ENCODE measurements around the gene CYBA. TPM values are rescaled to one million over a fixed set of nuclear protein-coding genes. Genes with fewer than 3 reads are reported as not detected.

Gene CYBA
- total and polyA plus RNA-seq, 2 of the 13 experiments (the other 11 are each of a cell fraction or from before 2014, with no cell fraction given): 196 to 250 TPM

DNA sequence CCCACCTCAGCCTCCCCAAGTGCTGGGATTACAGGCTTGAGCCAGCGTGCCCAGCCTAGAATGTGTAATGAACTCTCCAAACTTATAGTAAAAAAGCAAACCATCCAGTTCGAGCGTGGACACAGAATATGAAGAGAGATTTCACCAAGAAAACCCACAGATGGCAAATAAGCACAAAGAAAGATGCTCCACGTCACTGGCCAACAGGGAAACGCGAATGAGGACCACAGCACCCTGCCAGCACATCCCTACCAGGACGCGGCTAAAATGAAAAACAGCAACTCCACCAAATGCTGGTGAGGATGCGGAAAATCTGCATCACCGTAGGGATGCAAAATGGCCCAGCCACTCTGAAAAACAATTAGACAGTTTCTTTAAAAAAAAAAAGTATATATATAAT lies 10.6 kb upstream of the CYBA start:
- Histone ChIP-seq H3K27me3 (ENCODE audit: control insufficient read depth in 1 of 2, insufficient read depth in 2 of 2, low read length in 2 of 2) (no peaks in the 10 kb centered on the region), H3K4me1 (ENCODE audit: insufficient read depth, low read length) (peaks cover 44% of the 10 kb centered on the region), H3K4me2 (ENCODE audit: low read depth, low read length) (peak overlapping the region; percentile 82), H3K36me3 (replicated peaks in 1 of 2; ENCODE audit: control insufficient read depth in 1 of 2, insufficient read depth in 2 of 2, low read length in 2 of 2) (peaks cover 7 to 34% of the 10 kb centered on the region in 2 experiments), H3K79me2 (ENCODE audit: insufficient read depth, low read length) (peaks cover 83% of the 10 kb centered on the region), H4K20me1 (ENCODE audit: insufficient read depth, low read length) (peaks cover 41% of the 10 kb centered on the region), H3K4me3 (replicated peaks in 1 of 3; ENCODE audit: insufficient read depth in 1 of 3, low read depth in 2 of 3, low read length in 3 of 3) (peak overlapping the region in 2 of 3 experiments; percentile 81 to 91; a peak in 4 of 6 replicates), H2AFZ (ENCODE audit: low read length) (no peak overlapping the region), H3K9ac (ENCODE audit: insufficient read depth, low read depth, low read length) (peak overlapping the region; percentile 57; the same call in 1 of the 2 replicates), H3K27ac (ENCODE audit: extremely low read length, insufficient read depth, low read length) (no peak overlapping the region), H3K9me3 (ENCODE audit: low read length) (no peaks in the 10 kb centered on the region)
- ATAC-seq (no peak), DNase-seq (ENCODE audit: low spot score) (no peak), FAIRE-seq (no peak)
- 70% methylated on average over 10 of the region's 10 CpGs for WGBS (ENCODE audit: low lambda C conversion rate)
- TF ChIP-seq ZNF790 (CRISPR knock-in tag; IDR thresholded peaks at IDR 0.05; ENCODE audit: borderline replicate concordance) (no peak), ZBTB38 (CRISPR knock-in tag; IDR thresholded peaks at IDR 0.05) (peak; percentile 63)
- TF ChIP-seq, protein P1, sequence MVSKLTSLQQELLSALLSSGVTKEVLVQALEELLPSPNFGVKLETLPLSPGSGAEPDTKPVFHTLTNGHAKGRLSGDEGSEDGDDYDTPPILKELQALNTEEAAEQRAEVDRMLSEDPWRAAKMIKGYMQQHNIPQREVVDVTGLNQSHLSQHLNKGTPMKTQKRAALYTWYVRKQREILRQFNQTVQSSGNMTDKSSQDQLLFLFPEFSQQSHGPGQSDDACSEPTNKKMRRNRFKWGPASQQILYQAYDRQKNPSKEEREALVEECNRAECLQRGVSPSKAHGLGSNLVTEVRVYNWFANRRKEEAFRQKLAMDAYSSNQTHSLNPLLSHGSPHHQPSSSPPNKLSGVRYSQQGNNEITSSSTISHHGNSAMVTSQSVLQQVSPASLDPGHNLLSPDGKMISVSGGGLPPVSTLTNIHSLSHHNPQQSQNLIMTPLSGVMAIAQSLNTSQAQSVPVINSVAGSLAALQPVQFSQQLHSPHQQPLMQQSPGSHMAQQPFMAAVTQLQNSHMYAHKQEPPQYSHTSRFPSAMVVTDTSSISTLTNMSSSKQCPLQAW (CRISPR knock-in tag; IDR thresholded peaks at IDR 0.05): 0 out of 2 replicates have a peak, but pooled peaks have one; percentile 18
- intact Hi-C loops (cut with micrococcal nuclease; ENCODE audit: unreplicated experiment) (no loop called here), in situ Hi-C loops (cut with HindIII; ENCODE audit: extremely low pct_ligation_motif_present, low pct_unique_long_range_greater_than_20kb) (no loop called here)
- CTCF ChIA-PET (ENCODE audit: low intra/inter-chr PET ratio, low total read pairs): no interaction called here
- no TSS peak for BruUV-seq (replicated peaks)
- POLR2A ChIA-PET: interaction anchor here (0.9 kb wide), 1 partner anchor 11 kb away, joined by 3 read pairs; the partner anchor contains the start of gene CYBA

DNA sequence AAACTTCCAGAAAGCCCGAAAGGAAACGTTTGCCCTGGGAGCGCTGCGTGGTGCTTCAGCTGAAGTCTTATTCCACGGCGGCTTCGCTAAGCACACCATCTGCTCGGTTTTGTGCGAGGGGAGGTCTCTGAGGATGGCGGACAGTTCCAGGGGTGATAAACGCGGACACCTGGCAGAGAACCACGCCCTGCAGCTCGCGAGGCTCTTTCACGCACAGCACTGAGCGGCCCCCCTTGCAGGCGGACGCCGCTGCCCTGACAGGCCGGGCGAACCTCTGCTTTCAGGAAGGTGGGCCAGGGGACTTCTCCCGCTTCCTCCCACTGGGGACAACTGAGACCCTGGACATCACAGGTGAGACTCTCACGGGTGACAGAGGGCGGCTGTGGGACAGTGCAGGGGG lies 8.3 kb upstream of the CYBA start:
- Histone ChIP-seq H3K4me1 (ENCODE audit: insufficient read depth, low read length) (peaks cover 30% of the 10 kb centered on the region), H4K20me1 (ENCODE audit: insufficient read depth, low read length) (peaks cover 41% of the 10 kb centered on the region), H3K4me2 (ENCODE audit: low read depth, low read length) (peak overlapping the region; percentile 13; the same call in 1 of the 2 replicates), H3K27me3 (ENCODE audit: control insufficient read depth in 1 of 2, insufficient read depth in 2 of 2, low read length in 2 of 2) (no peaks in the 10 kb centered on the region), H3K9me3 (ENCODE audit: low read length) (no peaks in the 10 kb centered on the region), H3K27ac (ENCODE audit: extremely low read length, insufficient read depth, low read length) (peak overlapping the region; percentile 5), H2AFZ (ENCODE audit: low read length) (no peak overlapping the region), H3K4me3 (replicated peaks in 1 of 3; ENCODE audit: insufficient read depth in 1 of 3, low read depth in 2 of 3, low read length in 3 of 3) (no peak overlapping the region), H3K79me2 (ENCODE audit: insufficient read depth, low read length) (peaks cover 68% of the 10 kb centered on the region), H3K9ac (ENCODE audit: insufficient read depth, low read depth, low read length) (no peak overlapping the region; the same call in 1 of the 2 replicates), H3K36me3 (replicated peaks in 1 of 2; ENCODE audit: control insufficient read depth in 1 of 2, insufficient read depth in 2 of 2, low read length in 2 of 2) (peaks cover 13 to 47% of the 10 kb centered on the region in 2 experiments)
- in situ Hi-C loops (cut with HindIII; ENCODE audit: extremely low pct_ligation_motif_present, low pct_unique_long_range_greater_than_20kb) (no loop called here), intact Hi-C loops (cut with micrococcal nuclease; ENCODE audit: unreplicated experiment) (no loop called here)
- BruUV-seq (replicated peaks): no TSS peak
- DNase-seq (ENCODE audit: low spot score) (no peak), ATAC-seq (no peak), FAIRE-seq (no peak)
- 95% methylated on average over 25 of the region's 25 CpGs for WGBS (ENCODE audit: low lambda C conversion rate)
- ChIA-PET POLR2A (interaction anchor here (1.4 kb wide), 1 partner anchor 9 kb away, joined by 4 read pairs; no protein-coding TSS in a partner anchor), CTCF (ENCODE audit: low intra/inter-chr PET ratio, low total read pairs) (no interaction called here)
- TF ChIP-seq HNRNPLL (IDR thresholded peaks at IDR 0.05; ENCODE audit: low read depth, low read length, poor library complexity, severe bottlenecking): peak; percentile 20
- TF ChIP-seq, protein P2, sequence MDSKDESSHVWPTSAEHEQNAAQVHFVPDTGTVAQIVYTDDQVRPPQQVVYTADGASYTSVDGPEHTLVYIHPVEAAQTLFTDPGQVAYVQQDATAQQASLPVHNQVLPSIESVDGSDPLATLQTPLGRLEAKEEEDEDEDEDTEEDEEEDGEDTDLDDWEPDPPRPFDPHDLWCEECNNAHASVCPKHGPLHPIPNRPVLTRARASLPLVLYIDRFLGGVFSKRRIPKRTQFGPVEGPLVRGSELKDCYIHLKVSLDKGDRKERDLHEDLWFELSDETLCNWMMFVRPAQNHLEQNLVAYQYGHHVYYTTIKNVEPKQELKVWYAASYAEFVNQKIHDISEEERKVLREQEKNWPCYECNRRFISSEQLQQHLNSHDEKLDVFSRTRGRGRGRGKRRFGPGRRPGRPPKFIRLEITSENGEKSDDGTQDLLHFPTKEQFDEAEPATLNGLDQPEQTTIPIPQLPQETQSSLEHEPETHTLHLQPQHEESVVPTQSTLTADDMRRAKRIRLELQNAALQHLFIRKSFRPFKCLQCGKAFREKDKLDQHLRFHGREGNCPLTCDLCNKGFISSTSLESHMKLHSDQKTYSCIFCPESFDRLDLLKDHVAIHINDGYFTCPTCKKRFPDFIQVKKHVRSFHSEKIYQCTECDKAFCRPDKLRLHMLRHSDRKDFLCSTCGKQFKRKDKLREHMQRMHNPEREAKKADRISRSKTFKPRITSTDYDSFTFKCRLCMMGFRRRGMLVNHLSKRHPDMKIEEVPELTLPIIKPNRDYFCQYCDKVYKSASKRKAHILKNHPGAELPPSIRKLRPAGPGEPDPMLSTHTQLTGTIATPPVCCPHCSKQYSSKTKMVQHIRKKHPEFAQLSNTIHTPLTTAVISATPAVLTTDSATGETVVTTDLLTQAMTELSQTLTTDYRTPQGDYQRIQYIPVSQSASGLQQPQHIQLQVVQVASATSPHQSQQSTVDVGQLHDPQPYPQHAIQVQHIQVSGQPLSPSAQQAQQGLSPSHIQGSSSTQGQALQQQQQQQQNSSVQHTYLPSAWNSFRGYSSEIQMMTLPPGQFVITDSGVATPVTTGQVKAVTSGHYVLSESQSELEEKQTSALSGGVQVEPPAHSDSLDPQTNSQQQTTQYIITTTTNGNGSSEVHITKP (CRISPR knock-in tag; IDR thresholded peaks at IDR 0.05; ENCODE audit: low read depth): no peak
- TF ChIP-seq, protein P3, sequence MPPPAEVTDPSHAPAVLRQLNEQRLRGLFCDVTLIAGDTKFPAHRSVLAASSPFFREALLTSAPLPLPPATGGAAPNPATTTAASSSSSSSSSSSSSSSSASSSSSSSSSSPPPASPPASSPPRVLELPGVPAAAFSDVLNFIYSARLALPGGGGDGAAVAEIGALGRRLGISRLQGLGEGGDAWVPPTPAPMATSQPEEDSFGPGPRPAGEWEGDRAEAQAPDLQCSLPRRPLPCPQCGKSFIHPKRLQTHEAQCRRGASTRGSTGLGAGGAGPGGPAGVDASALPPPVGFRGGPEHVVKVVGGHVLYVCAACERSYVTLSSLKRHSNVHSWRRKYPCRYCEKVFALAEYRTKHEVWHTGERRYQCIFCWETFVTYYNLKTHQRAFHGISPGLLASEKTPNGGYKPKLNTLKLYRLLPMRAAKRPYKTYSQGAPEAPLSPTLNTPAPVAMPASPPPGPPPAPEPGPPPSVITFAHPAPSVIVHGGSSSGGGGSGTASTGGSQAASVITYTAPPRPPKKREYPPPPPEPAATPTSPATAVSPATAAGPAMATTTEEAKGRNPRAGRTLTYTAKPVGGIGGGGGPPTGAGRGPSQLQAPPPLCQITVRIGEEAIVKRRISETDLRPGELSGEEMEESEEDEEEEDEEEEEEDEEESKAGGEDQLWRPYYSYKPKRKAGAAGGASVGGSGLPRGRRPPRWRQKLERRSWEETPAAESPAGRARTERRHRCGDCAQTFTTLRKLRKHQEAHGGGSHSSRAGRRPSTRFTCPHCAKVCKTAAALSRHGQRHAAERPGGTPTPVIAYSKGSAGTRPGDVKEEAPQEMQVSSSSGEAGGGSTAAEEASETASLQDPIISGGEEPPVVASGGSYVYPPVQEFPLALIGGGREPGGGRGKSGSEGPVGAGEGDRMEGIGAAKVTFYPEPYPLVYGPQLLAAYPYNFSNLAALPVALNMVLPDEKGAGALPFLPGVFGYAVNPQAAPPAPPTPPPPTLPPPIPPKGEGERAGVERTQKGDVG (CRISPR knock-in tag; IDR thresholded peaks at IDR 0.05; ENCODE audit: borderline replicate concordance): peak; percentile 79; the same call in 1 of the 2 replicates
- TF ChIP-seq MYC (CRISPR knock-in tag; IDR thresholded peaks at IDR 0.05; ENCODE audit: borderline replicate concordance): peak; percentile 10; the same call in 1 of the 2 replicates
- peak; percentile 25; the same call in 1 of the 2 replicates for TF ChIP-seq HOXA3 (CRISPR knock-in tag; IDR thresholded peaks at IDR 0.05)
